GM21381 (cell line): ENCODE results near the gene NCOA5.
A peak's percentile ranks its signal among the peaks of the same experiment; 100 is the strongest.
"Not testable (repeated sequence)": the region's sequence is repeated elsewhere in the genome, so short reads cannot be mapped to it uniquely, and the experiment has no call there.

Source experiments
- ATAC-seq: cut with Tn5 transposase; IDR thresholded peaks from one replicate; pipeline ENCODE4 v1.9.1; 2021; ENCODE audit warnings: mild to moderate bottlenecking, moderate library complexity; ENCODE audit not compliant: unreplicated experiment

The NCOA5 gene

DNA sequence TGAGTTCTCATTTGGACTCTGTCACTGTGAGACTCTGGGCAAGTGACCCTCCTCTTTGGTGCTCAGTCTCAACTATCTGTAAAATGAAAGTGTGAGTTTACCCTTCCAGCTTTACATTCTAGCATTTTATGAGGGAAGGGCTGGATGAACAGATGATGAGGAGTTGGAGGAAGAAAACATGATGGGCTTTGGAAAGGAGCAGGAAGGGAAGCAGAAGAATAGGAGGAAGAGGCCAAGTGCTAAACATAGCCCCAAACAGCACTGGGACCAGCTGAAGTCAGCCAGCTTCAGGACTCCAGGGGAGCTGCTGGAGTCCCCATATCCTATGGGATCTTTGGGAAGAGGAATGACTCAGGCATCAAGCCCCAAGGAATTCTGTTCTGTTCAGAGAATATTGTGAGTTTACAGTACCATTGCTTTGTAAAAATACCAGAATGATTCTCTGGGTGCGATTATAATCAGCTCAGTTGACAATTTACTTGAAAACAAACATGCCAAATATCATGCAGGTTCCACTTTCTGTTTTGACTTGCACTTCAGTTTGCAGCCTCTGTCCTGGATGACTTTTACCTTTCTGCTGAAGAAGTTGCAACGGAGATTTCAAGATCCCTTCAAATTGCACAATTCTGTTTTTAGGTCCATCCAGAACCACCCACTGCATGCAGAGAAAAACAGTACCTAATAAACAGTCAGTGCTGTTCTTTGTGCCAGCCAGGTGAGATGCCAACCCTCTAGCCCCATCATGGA lies 31.6 kb upstream of the NCOA5 start:
- no peak for ATAC-seq

DNA sequence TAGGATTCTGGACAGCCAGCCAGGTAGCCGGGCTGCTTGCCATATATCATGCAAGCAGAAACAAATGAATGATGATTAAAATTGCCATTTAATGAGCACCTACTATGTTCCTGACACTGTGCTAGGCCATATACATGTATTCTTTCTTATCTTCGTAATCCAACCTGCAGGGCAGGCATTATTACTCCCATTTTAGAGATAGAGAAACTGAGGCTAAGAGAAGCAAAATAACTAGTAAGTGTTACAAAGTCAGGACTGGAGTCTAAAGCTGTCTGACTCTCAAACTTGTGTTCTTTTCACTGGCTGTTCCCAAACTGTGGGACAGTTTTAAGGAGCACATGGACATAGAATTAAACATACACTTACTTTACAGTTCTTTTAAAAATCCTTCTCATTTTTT lies 30.4 kb upstream of the NCOA5 start:
- ATAC-seq: no peak

- ATAC-seq: no peak
These were observed 29.8 kb upstream of the NCOA5 start for GRCh38 chr20:46119547-46119946.

DNA sequence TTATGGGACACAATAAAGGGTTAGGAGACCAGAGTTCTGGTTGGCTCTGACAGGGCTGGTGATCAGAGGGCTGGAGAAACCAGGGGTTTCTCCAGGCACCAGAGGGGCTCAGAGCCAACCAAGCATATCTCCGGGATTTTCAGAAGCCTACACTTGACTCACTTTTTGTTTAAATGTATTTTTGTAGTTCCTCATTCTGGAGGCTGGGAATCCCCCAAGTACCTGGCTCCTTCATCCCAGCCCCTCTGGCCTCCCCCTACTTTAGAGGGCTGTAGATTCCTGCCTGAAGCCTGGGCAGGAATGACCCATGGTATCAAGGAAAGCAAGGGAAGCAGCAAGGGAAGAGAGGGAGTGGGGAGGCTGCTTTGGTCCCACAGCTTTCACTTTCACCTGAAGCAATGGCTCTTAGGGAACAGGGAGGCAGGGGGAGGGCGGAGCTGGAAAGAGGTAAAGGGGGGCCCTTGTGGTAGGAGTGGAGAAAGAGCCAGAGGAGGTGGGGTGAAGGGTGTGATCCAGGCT lies 29.3 kb upstream of the NCOA5 start:
- peak; percentile 24 for ATAC-seq

GRCh38 chr20:46118481-46119020 lies 28.8 kb upstream of the NCOA5 start:
- peak; percentile 37 for ATAC-seq

DNA sequence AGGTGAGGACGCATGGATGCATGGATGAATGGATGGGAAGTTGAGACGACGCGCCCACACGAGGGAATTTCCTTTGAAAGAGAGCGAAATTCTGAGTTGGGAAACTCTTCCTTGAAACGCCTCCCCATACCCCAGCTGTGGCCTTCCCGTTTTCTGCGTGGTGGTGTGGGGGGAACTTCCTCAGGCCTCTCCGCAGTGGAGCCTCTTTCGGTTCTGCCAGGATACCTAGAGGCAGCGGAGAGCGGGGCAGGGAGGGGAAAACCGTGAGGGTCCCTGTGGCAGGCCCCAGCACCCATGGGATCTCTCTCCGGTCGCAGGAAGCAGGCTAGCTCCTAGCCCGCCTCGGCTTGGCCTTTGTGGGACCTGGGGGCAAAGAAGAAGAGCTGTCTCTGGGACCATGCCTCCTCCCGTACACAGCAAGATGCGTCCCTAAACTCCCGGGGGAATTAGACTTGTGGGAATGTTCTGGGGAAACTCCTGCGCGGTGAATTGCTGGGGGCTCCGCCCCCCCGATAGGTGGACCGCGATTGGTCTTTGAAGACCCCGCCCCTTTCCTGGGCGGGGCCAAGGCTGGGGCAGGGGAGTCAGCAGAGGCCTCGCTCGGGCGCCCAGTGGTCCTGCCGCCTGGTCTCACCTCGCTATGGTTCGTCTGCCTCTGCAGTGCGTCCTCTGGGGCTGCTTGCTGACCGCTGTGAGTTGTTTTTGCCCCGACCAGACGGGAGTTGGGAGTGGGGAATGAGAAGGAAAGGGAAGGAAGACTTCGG lies 28.1 kb upstream of the NCOA5 start, which contains the start of gene CD40:
CD40 (plus strand) TSS at position 611 of the 764 bp plus-strand sequence; CDS start at position 641, 30 bp downstream.
- ATAC-seq: peak; percentile 66

DNA sequence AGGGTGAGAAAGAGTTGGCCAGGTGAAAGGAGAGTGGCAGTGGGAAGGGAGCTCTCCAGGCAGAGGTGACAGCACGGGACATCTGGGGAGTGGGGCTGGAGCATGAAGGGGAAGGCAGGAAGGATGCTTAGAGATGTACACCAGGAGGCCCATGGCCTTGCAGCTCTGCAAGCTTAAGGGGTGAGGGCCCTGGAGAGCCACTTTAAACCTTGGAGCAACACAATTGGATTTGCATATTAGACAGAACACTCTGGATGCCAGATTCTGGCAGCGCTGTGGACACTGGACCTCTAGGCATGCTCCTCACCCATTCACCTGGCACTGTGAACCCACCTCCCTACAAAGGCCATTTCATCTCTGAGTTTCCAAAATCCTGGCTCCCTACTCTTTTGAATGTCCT lies 24.7 kb upstream of the NCOA5 start:
- no peak for ATAC-seq

GRCh38 chr20:46113113-46113470 lies 23.3 kb upstream of the NCOA5 start:
- ATAC-seq: no peak

- ATAC-seq: no peak
These were observed 22.8 kb upstream of the NCOA5 start for GRCh38 chr20:46112430-46113112.

DNA sequence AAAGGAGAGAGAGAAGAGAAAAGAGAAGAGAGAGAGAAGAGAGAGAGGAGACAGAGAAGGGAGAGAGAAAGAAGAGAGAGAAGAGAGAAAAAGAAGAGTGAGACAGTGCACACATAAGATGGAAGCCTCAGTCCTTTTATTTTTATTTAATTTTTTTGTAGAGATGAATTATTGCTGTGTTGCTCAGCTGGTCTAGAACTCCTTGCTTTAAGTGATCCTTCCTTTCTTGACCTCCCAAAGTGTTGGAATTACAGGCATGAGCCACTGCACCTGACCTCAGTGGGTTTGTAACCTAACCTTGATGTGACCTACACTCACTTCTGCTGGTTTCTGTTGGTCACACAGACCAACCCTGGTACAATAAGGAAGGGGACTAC lies 22.1 kb upstream of the NCOA5 start:
- ATAC-seq: no peak

- peak; percentile 54 for ATAC-seq
These were observed 21.5 kb upstream of the NCOA5 start for GRCh38 chr20:46111028-46111835.

- ATAC-seq: no peak
These were observed 19.2 kb upstream of the NCOA5 start for GRCh38 chr20:46108976-46109375.

DNA sequence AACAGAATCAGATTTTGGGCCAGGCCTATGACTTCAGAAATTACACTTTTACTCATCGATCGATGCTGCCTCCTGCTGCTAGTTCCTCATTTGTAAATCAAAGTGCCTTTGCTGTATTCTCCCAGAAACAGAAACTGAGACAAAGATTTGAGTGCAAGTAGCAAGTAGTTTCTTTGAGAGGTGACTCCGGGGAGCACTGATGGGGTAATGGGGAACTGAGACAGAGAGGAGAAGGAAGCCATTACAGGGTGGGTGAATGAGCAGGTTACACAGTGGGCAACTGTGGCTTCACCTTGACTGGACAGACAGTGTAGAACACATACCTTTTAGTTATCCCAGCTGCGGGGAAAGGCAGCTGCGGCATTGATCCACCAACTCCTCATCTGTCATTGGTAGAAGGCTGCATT lies 18.7 kb upstream of the NCOA5 start:
- ATAC-seq: peak; percentile 87

DNA sequence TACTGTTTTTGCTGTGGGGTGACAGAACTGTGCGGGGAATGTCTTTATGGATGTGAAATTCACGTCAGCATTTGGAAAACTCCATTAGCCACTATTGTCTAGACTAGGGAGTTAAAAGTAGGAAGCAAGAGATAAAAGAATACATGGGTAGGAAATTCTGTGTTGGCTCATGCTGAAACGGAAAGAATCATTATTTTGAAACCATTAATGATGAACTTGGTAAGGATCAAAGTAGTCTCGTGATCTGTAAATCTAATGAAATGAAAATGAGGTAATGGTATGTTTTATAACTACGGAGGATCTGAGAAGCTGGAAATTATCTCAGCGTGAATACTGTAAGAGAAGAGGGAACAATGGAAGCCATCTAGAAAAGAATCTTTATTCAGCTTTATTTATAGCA lies 17.3 kb upstream of the NCOA5 start:
- no peak for ATAC-seq

GRCh38 chr20:46104262-46104661 lies 14.5 kb upstream of the NCOA5 start:
- no peak for ATAC-seq

- no peak for ATAC-seq
These were observed 13.2 kb upstream of the NCOA5 start for GRCh38 chr20:46102940-46103339.

DNA sequence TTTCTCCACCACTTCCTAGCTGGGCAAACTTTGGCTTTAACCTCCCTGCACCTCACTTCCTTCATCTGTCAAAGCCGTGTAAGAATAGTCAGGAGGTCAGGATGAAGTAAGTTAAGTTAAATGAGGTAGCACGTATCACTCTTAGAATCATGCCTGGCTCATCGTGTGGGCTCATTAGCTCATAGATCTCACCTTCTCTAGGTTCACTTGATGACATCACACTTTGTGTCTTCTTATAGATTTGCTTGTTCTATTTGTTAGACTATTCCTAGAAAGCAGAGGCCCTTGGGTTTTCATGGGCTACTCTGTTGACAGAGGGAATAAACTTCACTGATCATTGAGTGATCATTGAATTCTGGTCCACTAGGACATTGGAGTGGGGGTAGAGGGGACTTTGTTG lies 12.2 kb upstream of the NCOA5 start:
- no peak for ATAC-seq

DNA sequence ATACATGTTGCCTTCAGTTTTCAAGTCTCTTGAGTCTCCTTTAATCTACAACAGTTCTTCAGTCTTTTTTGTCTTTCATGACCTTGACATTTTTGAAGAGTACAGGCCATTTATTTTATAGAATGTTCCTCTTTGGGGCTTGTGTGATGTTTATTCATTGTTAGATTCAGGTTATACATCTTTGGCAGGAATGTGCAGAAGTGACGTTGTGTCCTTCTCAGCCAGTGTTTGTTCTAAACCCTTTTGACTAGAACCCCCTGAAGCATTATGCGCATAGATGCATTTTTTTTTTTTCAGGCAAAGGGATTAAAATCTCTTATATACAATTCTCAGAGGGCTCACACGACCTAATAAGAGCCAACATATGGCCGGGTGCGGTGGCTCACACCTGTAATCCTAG lies 11.2 kb upstream of the NCOA5 start:
- ATAC-seq: no peak

DNA sequence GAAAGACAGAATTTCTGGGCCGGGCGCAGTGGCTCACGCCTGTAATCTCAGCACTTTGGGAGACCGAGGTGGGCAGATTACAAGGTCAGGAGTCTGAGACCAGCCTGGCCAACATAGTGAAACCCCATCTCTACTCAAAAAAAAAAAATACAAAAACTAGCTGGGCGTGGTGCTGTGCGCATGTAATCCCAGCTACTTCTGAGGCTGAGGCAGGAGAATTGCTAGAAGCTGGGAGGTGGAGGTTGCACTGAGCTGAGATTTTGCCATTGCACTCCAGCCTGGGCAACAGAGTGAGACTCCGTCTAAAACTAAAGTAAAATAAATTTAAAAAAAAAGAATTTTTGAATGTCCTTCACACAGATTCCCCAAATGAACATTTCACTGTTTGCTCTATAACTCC lies 10.7 kb upstream of the NCOA5 start:
- not testable (repeated sequence) for ATAC-seq

GRCh38 chr20:46099491-46100287 lies 9.9 kb upstream of the NCOA5 start:
- ATAC-seq: no peak
